GM12873 (cell line): ENCODE results near the gene KCNT2.

ENCODE experiments used
- TF ChIP-seq, protein P1 (sequence below): IDR thresholded peaks from 2 replicates; pipeline ENCODE4 v1.5.1; 2012; ENCODE audit warnings: low read depth, mild to moderate bottlenecking, moderate library complexity, low read length, control low read depth; ENCODE audit not compliant: insufficient read depth; ENCODE audit errors: missing control alignments

Gene KCNT2

DNA sequence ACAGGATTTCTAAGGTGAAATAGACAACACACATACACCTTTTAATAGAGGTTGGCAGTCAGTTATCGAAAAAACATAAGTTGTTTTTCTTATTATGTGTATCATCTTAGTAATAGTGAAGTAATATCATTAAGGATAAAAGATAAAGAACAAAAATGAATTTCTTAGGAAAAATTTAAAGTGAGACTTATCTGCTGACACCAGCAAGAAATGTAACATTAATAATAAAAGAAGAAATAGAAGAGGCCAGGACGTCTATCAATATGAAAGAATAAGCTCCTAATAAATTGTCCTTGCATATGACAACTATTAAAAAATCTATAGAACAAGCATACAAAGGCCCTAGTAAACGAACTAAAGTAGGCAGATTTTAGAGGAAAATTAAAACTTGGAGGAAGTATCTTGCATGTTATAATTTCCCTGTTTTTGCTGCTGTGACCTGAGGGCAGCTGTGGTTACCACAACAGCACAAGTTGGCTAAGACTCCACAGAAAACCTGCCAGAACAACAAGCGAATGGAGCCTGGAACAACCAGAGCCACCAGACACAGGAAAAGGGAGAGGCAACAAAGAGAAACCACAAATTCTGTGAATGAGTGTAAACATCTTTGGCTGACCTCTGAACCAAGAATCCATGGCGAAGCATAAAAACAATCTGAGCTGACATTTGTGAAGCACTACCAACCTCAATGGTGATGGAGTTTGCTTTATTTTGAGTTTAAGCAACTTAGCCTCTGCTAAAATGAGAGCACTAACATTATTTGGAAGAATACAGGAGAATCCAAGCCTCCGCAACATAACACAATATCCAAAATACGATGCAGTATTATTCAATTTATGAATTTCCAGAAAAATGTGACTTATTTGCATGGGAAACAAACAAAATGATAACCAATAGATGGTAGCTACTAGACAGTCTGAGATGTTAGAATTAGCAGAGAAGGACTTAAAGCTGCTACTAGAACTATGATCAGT, 207.5 kb downstream of the KCNT2 start:
- TF ChIP-seq, protein P1, sequence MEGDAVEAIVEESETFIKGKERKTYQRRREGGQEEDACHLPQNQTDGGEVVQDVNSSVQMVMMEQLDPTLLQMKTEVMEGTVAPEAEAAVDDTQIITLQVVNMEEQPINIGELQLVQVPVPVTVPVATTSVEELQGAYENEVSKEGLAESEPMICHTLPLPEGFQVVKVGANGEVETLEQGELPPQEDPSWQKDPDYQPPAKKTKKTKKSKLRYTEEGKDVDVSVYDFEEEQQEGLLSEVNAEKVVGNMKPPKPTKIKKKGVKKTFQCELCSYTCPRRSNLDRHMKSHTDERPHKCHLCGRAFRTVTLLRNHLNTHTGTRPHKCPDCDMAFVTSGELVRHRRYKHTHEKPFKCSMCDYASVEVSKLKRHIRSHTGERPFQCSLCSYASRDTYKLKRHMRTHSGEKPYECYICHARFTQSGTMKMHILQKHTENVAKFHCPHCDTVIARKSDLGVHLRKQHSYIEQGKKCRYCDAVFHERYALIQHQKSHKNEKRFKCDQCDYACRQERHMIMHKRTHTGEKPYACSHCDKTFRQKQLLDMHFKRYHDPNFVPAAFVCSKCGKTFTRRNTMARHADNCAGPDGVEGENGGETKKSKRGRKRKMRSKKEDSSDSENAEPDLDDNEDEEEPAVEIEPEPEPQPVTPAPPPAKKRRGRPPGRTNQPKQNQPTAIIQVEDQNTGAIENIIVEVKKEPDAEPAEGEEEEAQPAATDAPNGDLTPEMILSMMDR = no peak

DNA sequence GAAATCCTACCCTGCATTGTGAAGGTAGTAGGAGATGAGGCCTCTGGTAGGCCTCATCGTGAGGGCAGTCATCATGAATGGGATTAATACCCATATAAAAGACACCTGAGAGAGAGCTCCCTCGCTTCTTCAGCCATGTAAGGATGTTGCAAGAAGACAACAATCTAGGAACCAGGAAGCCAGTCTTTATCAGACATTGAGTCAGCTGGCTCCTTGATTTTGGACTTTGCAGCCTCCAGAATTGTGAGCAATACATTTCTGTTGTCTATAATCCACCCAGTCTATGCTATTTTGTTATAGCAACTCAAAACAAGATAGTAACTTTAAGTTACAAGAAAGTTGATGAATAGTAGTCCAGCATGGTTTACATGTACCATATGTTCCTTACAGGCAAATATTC, 208.5 kb downstream of the KCNT2 start:
- TF ChIP-seq, protein P1 = no peak

DNA sequence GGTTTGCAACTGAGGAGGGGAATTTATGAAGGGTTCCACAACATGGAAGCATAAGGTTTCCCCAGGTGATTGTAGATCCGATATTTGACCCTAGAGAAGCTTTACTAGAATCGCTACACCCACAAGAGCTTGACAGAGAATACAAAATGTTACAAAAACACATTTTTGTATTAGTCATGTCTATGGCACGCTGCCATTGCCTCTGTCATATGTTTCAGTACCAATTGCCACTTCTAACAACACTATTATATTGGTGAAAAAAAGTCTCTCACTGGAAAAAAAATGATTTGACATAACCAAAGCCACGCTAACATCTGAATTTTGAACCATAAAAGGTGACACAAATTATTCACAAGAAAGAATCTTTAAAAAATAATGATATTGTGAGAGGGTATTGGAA, 214.5 kb downstream of the KCNT2 start:
- TF ChIP-seq, protein P1 = no peak

DNA sequence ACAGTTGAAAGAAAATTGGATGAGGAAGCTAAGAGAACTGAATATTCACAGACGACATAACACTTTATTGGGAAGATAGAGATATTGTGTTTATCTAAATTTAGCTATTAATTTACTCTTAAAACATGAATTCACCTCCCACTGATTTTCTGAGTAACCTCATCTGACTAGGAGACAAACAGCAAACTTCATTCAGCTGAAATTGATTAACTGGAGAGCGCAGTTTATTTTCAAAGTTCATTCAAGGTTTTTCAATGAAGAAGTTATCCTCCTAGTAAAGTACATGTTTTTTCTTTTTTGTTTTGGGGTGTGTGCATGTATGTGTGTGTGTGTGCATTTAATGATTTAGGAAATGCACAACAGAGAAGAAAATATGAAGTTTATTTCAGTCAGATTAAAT, 215.0 kb downstream of the KCNT2 start:
- TF ChIP-seq, protein P1 = no peak

DNA sequence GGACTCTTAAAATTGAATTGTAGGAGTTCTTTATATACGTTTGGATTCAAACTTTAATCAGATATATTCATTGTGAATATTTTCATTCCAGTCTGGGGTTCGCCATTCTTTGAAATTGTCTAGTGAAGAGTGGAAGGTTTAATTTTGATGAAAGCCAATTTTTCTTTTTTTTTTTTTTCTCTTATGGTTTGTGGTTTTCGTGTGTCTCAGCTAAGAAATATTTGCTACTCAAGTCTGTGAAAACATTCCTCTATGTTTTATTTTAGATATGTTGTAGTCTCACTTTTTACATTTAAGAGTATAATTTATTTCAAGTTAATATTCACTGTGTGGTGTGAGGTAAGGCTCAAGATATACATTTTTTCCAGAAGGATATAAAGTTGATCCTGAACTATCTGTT, 220.5 kb downstream of the KCNT2 start:
- TF ChIP-seq, protein P1 = no peak

DNA sequence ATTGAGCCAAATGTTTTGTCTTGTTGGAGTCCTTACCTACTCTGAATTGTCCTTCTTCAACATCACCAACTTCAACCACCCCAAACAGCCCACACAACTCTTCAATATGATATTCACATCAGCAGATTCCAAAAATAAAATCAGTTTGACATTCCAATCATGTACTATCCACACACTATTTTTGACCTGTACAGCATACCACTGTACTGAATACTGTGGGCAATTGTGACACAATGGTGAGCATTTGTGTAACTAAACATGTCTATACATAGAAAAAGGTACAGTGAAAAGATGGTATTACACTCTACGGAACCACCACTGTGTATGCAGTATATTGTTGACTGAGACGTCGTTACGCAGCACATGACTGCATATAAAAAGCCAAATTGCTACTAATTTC, 223.1 kb downstream of the KCNT2 start:
- TF ChIP-seq, protein P1 = no peak

DNA sequence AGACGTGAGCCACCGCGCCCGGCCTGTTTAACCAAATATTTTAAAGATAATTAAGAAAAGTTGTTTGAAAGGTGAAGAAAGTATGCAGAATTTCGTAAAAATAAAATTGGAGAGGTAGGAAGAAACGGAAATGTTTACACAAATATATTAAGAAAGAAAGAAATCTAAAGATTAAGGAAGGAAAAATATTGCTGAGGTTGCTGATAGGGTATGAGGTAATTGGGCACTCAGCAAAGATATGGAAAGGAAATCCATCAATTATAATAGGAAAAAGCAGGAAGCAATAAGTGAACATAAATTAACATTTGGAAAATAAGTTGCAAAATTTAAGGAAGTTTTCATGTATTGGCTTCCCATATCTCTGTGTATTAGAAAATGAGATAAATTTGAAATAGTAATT, 225.9 kb downstream of the KCNT2 start:
- TF ChIP-seq, protein P1 = no peak
